HepG2 (cell line): ENCODE results near the gene PPP1R9B. TPM values are rescaled to one million over a fixed set of nuclear protein-coding genes. Genes with fewer than 3 reads are reported as not detected.

Experiments
- ATAD3A ChIP-seq: sonication (generic); formaldehyde crosslinking; IDR thresholded peaks from 2 replicates; pipeline ENCODE4 v1.4.0; 2020; ENCODE audit warnings: missing genetic modification reagents
- EED ChIP-seq: sonication (generic); formaldehyde crosslinking; IDR thresholded peaks from 2 replicates; pipeline ENCODE4 v1.5.0; 2020; ENCODE audit warnings: mild to moderate bottlenecking, missing genetic modification reagents
- FOXA3 ChIP-seq: IDR thresholded peaks from 2 replicates; pipeline ENCODE4 v1.6.1; 2016; ENCODE audit warnings: missing genetic modification reagents, missing compliant biosample characterization
- FOXK1 ChIP-seq: sonication (generic); formaldehyde crosslinking; IDR thresholded peaks from 2 replicates; pipeline ENCODE4 v1.4.0; 2020; ENCODE audit warnings: low read depth, missing genetic modification reagents, borderline replicate concordance
- FOXK2 ChIP-seq: fragments of 450-650 bp; IDR thresholded peaks from 2 replicates; pipeline ENCODE4 v1.6.1; 2016
- MEF2D ChIP-seq: sonication (generic); formaldehyde crosslinking; IDR thresholded peaks from 2 replicates; pipeline ENCODE4 v1.5.1; 2020; ENCODE audit warnings: mild to moderate bottlenecking, missing genetic modification reagents
- MLXIP ChIP-seq: sonication (generic); formaldehyde crosslinking; IDR thresholded peaks from 2 replicates; pipeline ENCODE4 v1.9.0; 2021; ENCODE audit warnings: missing genetic modification reagents, borderline replicate concordance
- NCOR1 ChIP-seq: fragments of 200-600 bp; sonication (generic); IDR thresholded peaks from 2 replicates; pipeline ENCODE4 v1.7.0; 2017; ENCODE audit warnings: antibody characterized with exemption, low read length, borderline replicate concordance
- NFIB ChIP-seq: sonication (generic); formaldehyde crosslinking; IDR thresholded peaks from 2 replicates; pipeline ENCODE4 v1.9.0; 2021; ENCODE audit warnings: missing genetic modification reagents, mild to moderate bottlenecking, borderline replicate concordance
- PITX1 ChIP-seq: sonication (generic); formaldehyde crosslinking; IDR thresholded peaks from 2 replicates; pipeline ENCODE4 v1.5.1; 2020; ENCODE audit warnings: mild to moderate bottlenecking, missing genetic modification reagents
- RAD21 ChIP-seq: fragments of 450-650 bp; formaldehyde crosslinking; IDR thresholded peaks from 2 replicates; pipeline ENCODE4 v1.5.0; 2020; ENCODE audit warnings: mild to moderate bottlenecking
- SETDB1 ChIP-seq: sonication (generic); formaldehyde crosslinking; IDR thresholded peaks from 2 replicates; pipeline ENCODE4 v1.5.1; 2020; ENCODE audit warnings: missing genetic modification reagents, mild to moderate bottlenecking, borderline replicate concordance
- SNAI1 ChIP-seq: sonication (generic); formaldehyde crosslinking; IDR thresholded peaks from 2 replicates; pipeline ENCODE4 v1.5.0; 2020; ENCODE audit warnings: mild to moderate bottlenecking, missing genetic modification reagents, borderline replicate concordance
- SUZ12 ChIP-seq: fragments of 150-350 bp; IDR thresholded peaks from 2 replicates; pipeline ENCODE4 v1.6.1; 2014; ENCODE audit warnings: low read depth, low read length
- THAP8 ChIP-seq: sonication (generic); formaldehyde crosslinking; IDR thresholded peaks from 2 replicates; pipeline ENCODE4 v1.5.1; 2020; ENCODE audit warnings: missing genetic modification reagents, mild to moderate bottlenecking, borderline replicate concordance
- THYN1 ChIP-seq: sonication (generic); formaldehyde crosslinking; IDR thresholded peaks from 2 replicates; pipeline ENCODE4 v1.8.1; 2023; ENCODE audit warnings: low read depth, mild to moderate bottlenecking, moderate library complexity, missing genetic modification reagents, borderline replicate concordance
- XBP1 ChIP-seq: sonication (generic); formaldehyde crosslinking; IDR thresholded peaks from 2 replicates; pipeline ENCODE4 v1.5.0; 2020; ENCODE audit warnings: missing genetic modification reagents
- ZEB1 ChIP-seq: IDR thresholded peaks from 2 replicates; pipeline ENCODE4 v1.6.1; 2012; ENCODE audit warnings: mild to moderate bottlenecking, low read depth, inconsistent platforms; ENCODE audit not compliant: insufficient replicate concordance
- ZMAT5 ChIP-seq: sonication (generic); formaldehyde crosslinking; IDR thresholded peaks from 2 replicates; pipeline ENCODE4 v1.5.0; 2020; ENCODE audit warnings: mild to moderate bottlenecking, low read depth, missing genetic modification reagents, borderline replicate concordance
- ZNF274 ChIP-seq: sonication (generic); formaldehyde crosslinking; IDR thresholded peaks from 2 replicates; pipeline ENCODE4 v1.5.1; 2020; ENCODE audit warnings: mild to moderate bottlenecking, missing genetic modification reagents
- ZNF292 ChIP-seq: sonication (generic); formaldehyde crosslinking; IDR thresholded peaks from 2 replicates; pipeline ENCODE4 v1.8.1; 2022; ENCODE audit warnings: mild to moderate bottlenecking, low read depth, missing genetic modification reagents, borderline replicate concordance
- ZNF558 ChIP-seq: sonication (generic); formaldehyde crosslinking; IDR thresholded peaks from 2 replicates; pipeline ENCODE4 v1.9.0; 2022; ENCODE audit warnings: mild to moderate bottlenecking, missing genetic modification reagents, borderline replicate concordance
- ZNF776 ChIP-seq: sonication (generic); formaldehyde crosslinking; IDR thresholded peaks from 2 replicates; pipeline ENCODE4 v1.4.0; 2020; ENCODE audit warnings: mild to moderate bottlenecking, missing genetic modification reagents
- ZNF788 ChIP-seq: sonication (generic); formaldehyde crosslinking; IDR thresholded peaks from 2 replicates; pipeline ENCODE4 v1.5.0; 2020; ENCODE audit warnings: mild to moderate bottlenecking, missing genetic modification reagents, borderline replicate concordance
- ZNF800 ChIP-seq: sonication (generic); formaldehyde crosslinking; IDR thresholded peaks from 2 replicates; pipeline ENCODE4 v1.4.0; 2020; ENCODE audit warnings: missing genetic modification reagents
- polyA plus RNA-seq, 8 experiments: library from polyadenylated mRNA; depleted of rRNA in 3 of 8; stranded (reverse) in 7 of 8; unstranded in 1 of 8; fragments of >200 nt; fragmentation: Illumina TruSeq in 4 of 8; extraction: Trizol in 4 of 8; gene quantifications; 2 replicates each; pipeline versions ENCODE4 v1.2.1 to v1.2.3, GENCODE V29; 2011 to 2016; ENCODE audit warnings: low read depth in 4 of 8, missing spikeins in 1 of 8, mixed read lengths in 1 of 8; ENCODE audit not compliant: insufficient read depth in 1 of 8
- total RNA-seq, 5 experiments: library from RNA; depleted of rRNA; stranded (reverse); fragments of >200 nt; fragmentation: Illumina TruSeq; extraction: Trizol; gene quantifications; 2 replicates each; pipeline ENCODE4 v1.2.3, GENCODE V29; 2016; ENCODE audit warnings: low read depth in 1 of 5

Gene PPP1R9B
- total and polyA plus RNA-seq, 2 of the 13 experiments (the other 11 are each of a cell fraction or from before 2014, with no cell fraction given): 9.4 to 15.8 TPM

- TF ChIP-seq ZNF776 (CRISPR knock-in tag) (no peak), MEF2D (CRISPR knock-in tag) (no peak), ZNF292 (CRISPR knock-in tag) (no peak), NFIB (CRISPR knock-in tag) (no peak), XBP1 (CRISPR knock-in tag) (no peak), FOXK2 (no peak), NCOR1 (no peak), THYN1 (CRISPR knock-in tag) (no peak), ZMAT5 (CRISPR knock-in tag) (no peak), EED (CRISPR knock-in tag) (0 out of 2 replicates have a peak, but pooled peaks have one; percentile 29), ZNF788 (CRISPR knock-in tag) (no peak), SNAI1 (no peak), ZNF558 (CRISPR knock-in tag) (no peak), SUZ12 (no peak), MLXIP (no peak), PITX1 (CRISPR knock-in tag) (peak; percentile 34; the same call in 1 of the 2 replicates), THAP8 (CRISPR knock-in tag) (no peak), RAD21 (CRISPR knock-in tag) (no peak), ZEB1 (no peak), FOXK1 (CRISPR knock-in tag) (no peak), FOXA3 (no peak), ZNF274 (CRISPR knock-in tag) (no peak), SETDB1 (no peak), ZNF800 (CRISPR knock-in tag) (no peak), ATAD3A (CRISPR knock-in tag) (no peak)
These were observed 36.7 kb downstream of the PPP1R9B start (continued) for GRCh38 chr17:50113624-50114320.
